ENCODE results near the gene ZNF281.

GRCh38 chr1:200452850-200453552 lies 43.2 kb upstream of the ZNF281 start:
- TF ChIP-seq CTCF (IDR thresholded peaks at IDR 0.05) = no peak
- TF ChIP-seq EZH2 (IDR thresholded peaks at IDR 0.05) = no peak
- TF ChIP-seq EZH2phosphoT487 (IDR thresholded peaks at IDR 0.05) = no peak
